Erythroblast (primary cell): ENCODE data around the gene GGT6.

ENCODE experiments used
- GATA1 ChIP-seq: IDR thresholded peaks from 2 replicates; pipeline ENCODE4 v1.6.1; 2011; ENCODE audit warnings: low read depth, mild to moderate bottlenecking, control low read depth, low read length, moderate library complexity
- POLR2A ChIP-seq: IDR thresholded peaks from 2 replicates; pipeline ENCODE4 v1.6.1; 2011; ENCODE audit warnings: mild to moderate bottlenecking, low read length

DNA sequence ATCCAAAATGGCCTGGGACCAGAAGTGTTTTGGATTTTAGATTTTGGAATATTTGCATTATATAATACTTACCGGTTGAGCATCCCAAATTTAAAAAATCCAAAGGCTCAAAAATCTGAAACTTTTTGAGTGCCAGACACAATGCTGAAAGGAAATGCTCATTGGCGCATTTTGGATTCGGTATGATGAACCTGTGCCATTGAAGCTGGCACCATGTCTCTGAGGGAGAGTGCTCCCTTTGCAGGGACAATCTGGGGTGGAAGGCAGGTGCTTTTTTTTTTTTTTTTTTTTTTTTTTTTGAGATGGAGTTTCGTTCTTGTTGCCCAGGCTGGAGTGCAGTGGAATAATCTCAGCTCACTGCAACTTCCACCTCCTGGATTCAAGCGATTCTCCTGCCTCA, 41.7 kb upstream of the GGT6 start:
- TF ChIP-seq POLR2A = no peak
- TF ChIP-seq GATA1 = no peak
